HepG2 (cell line): ENCODE results near the gene BAIAP2L1.

ENCODE experiments used
- MAFK ChIP-seq, 2 experiments: IDR thresholded peaks in 1 of 2; conservative IDR thresholded peaks in 1 of 2; 2 replicates each; pipeline ENCODE4 v1.6.1; 2011; ENCODE audit warnings: improper control_type of control experiment in 2 of 2, low read length in 2 of 2
- POLR2AphosphoS5 ChIP-seq: IDR thresholded peaks from 2 replicates; pipeline ENCODE4 v1.6.1; 2012; ENCODE audit warnings: low read depth, low read length
- ZNF121 ChIP-seq: sonication (generic); formaldehyde crosslinking; IDR thresholded peaks from 2 replicates; pipeline ENCODE4 v1.5.0; 2020; ENCODE audit warnings: mild to moderate bottlenecking, missing genetic modification reagents
- TF ChIP-seq, protein P1 (sequence below): sonication (generic); formaldehyde crosslinking; IDR thresholded peaks from 2 replicates; pipeline ENCODE4 v1.5.0; 2020; ENCODE audit warnings: mild to moderate bottlenecking, missing genetic modification reagents, moderate library complexity
- TF ChIP-seq, protein P2 (sequence below): sonication (generic); formaldehyde crosslinking; IDR thresholded peaks from 2 replicates; pipeline ENCODE4 v1.4.0; 2020; ENCODE audit warnings: mild to moderate bottlenecking, missing genetic modification reagents, borderline replicate concordance
- TF ChIP-seq, protein P3 (sequence below): sonication (generic); formaldehyde crosslinking; IDR thresholded peaks from 2 replicates; pipeline ENCODE4 v1.4.0; 2020; ENCODE audit warnings: missing genetic modification reagents, borderline replicate concordance

DNA sequence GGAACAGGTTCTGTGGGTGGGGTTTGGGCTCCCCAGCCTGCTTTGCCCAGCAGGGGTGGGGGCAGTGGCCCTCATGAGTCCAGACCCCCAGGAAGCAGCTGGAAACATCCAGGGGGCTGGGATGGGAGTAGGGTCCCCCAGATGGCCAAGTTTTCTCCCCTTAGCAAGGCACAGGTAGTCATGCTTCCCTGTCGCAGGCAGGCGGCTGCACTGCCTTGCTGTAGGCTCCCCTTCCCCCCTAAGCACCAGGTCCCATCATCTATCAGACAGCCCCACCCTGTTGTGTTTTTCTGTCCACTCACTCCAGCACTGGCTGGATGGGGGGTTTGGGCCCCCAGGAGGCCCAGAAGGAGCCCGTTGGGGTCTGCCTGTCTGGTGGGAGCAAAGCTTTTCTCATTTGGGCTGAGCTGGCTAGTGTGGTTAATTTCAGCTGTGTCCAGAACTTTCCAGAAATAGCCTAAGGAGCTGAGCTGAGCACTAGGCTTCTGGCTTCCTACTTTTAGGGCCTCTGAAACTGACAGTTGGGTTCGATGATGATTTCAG lies 111.5 kb downstream of the BAIAP2L1 start:
- TF ChIP-seq, protein P1, sequence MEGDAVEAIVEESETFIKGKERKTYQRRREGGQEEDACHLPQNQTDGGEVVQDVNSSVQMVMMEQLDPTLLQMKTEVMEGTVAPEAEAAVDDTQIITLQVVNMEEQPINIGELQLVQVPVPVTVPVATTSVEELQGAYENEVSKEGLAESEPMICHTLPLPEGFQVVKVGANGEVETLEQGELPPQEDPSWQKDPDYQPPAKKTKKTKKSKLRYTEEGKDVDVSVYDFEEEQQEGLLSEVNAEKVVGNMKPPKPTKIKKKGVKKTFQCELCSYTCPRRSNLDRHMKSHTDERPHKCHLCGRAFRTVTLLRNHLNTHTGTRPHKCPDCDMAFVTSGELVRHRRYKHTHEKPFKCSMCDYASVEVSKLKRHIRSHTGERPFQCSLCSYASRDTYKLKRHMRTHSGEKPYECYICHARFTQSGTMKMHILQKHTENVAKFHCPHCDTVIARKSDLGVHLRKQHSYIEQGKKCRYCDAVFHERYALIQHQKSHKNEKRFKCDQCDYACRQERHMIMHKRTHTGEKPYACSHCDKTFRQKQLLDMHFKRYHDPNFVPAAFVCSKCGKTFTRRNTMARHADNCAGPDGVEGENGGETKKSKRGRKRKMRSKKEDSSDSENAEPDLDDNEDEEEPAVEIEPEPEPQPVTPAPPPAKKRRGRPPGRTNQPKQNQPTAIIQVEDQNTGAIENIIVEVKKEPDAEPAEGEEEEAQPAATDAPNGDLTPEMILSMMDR (CRISPR knock-in tag), result no peak
- TF ChIP-seq, protein P2, sequence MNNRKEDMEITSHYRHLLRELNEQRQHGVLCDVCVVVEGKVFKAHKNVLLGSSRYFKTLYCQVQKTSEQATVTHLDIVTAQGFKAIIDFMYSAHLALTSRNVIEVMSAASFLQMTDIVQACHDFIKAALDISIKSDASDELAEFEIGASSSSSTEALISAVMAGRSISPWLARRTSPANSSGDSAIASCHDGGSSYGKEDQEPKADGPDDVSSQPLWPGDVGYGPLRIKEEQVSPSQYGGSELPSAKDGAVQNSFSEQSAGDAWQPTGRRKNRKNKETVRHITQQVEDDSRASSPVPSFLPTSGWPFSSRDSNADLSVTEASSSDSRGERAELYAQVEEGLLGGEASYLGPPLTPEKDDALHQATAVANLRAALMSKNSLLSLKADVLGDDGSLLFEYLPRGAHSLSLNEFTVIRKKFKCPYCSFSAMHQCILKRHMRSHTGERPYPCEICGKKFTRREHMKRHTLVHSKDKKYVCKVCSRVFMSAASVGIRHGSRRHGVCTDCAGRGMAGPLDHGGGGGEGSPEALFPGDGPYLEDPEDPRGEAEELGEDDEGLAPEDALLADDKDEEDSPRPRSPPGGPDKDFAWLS (CRISPR knock-in tag), result no peak
- TF ChIP-seq, protein P3, sequence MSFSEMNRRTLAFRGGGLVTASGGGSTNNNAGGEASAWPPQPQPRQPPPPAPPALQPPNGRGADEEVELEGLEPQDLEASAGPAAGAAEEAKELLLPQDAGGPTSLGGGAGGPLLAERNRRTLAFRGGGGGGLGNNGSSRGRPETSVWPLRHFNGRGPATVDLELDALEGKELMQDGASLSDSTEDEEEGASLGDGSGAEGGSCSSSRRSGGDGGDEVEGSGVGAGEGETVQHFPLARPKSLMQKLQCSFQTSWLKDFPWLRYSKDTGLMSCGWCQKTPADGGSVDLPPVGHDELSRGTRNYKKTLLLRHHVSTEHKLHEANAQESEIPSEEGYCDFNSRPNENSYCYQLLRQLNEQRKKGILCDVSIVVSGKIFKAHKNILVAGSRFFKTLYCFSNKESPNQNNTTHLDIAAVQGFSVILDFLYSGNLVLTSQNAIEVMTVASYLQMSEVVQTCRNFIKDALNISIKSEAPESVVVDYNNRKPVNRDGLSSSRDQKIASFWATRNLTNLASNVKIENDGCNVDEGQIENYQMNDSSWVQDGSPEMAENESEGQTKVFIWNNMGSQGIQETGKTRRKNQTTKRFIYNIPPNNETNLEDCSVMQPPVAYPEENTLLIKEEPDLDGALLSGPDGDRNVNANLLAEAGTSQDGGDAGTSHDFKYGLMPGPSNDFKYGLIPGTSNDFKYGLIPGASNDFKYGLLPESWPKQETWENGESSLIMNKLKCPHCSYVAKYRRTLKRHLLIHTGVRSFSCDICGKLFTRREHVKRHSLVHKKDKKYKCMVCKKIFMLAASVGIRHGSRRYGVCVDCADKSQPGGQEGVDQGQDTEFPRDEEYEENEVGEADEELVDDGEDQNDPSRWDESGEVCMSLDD (CRISPR knock-in tag), result no peak
- TF ChIP-seq MAFK (conservative IDR thresholded peaks at IDR 0.05 in 1 of 2, IDR thresholded peaks at IDR 0.05 in 1 of 2; ENCODE audit: low read length in 2 of 2) (no peak), POLR2AphosphoS5 (no peak), ZNF121 (CRISPR knock-in tag) (no peak)
